PFSK-1 (cell line): ENCODE measurements around the gene NCEH1.

ENCODE experiments used
- POLR2AphosphoS5 ChIP-seq: IDR thresholded peaks from 2 replicates; pipeline ENCODE4 v1.6.1; 2012; ENCODE audit warnings: low read depth, mild to moderate bottlenecking, control low read depth, low read length, moderate library complexity
- SIN3A ChIP-seq: IDR thresholded peaks from 2 replicates; pipeline ENCODE4 v1.6.1; 2012; ENCODE audit warnings: mild to moderate bottlenecking, low read length, moderate library complexity, borderline replicate concordance; ENCODE audit not compliant: insufficient read depth
- TAF1 ChIP-seq: IDR thresholded peaks from 2 replicates; pipeline ENCODE4 v1.6.1; 2012; ENCODE audit warnings: low read length, control low read depth, borderline replicate concordance; ENCODE audit not compliant: insufficient read depth

GRCh38 chr3:172726380-172726779 is 15.5 kb upstream of the NCEH1 start:
- TF ChIP-seq TAF1 (no peak), POLR2AphosphoS5 (no peak), SIN3A (no peak)
